Stimulated activated memory B cell treated with anti-CD40 and anti-IgM and Interleukin-4, amounts not matched to agents 10 μg/mL and 1 μg/mL and 100 μg/mL, for 72 hours (primary cell): Measurements from ENCODE around the gene CEACAM3.

ENCODE experiments used
- ATAC-seq: fragments of 150-1000 bp; cut with Tn5 transposase; 2 replicates; pipeline ENCODE4 v1.10.0; 2021
- H3K27ac Mint-ChIP-seq: one replicate; pipeline ENCODE4 v1.8.0; 2022; ENCODE audit warnings: mild to moderate bottlenecking, mixed read lengths
- H3K27me3 Mint-ChIP-seq: one replicate; pipeline ENCODE4 v1.8.0; 2022; ENCODE audit warnings: mixed read lengths
- H3K36me3 Mint-ChIP-seq: one replicate; pipeline ENCODE4 v1.8.0; 2022; ENCODE audit warnings: mixed read lengths
- H3K4me1 Mint-ChIP-seq: one replicate; pipeline ENCODE4 v1.8.0; 2022; ENCODE audit warnings: mixed read lengths
- H3K4me3 Mint-ChIP-seq: one replicate; pipeline ENCODE4 v1.8.0; 2022; ENCODE audit warnings: mild to moderate bottlenecking, moderate library complexity, mixed read lengths
- H3K9me3 Mint-ChIP-seq: one replicate; pipeline ENCODE4 v1.8.0; 2022; ENCODE audit warnings: mixed read lengths

Gene CEACAM3

GRCh38 chr19:41808663-41809566 is 12.5 kb downstream of the CEACAM3 start:
- Mint-ChIP-seq H3K4me1 (peaks cover 37% of the 10 kb centered on the region), H3K27me3 (no peaks in the 10 kb centered on the region), H3K36me3 (no peaks in the 10 kb centered on the region), H3K4me3 (no peak overlapping the region), H3K27ac (no peak overlapping the region), H3K9me3 (no peaks in the 10 kb centered on the region)
- ATAC-seq: no peak

DNA sequence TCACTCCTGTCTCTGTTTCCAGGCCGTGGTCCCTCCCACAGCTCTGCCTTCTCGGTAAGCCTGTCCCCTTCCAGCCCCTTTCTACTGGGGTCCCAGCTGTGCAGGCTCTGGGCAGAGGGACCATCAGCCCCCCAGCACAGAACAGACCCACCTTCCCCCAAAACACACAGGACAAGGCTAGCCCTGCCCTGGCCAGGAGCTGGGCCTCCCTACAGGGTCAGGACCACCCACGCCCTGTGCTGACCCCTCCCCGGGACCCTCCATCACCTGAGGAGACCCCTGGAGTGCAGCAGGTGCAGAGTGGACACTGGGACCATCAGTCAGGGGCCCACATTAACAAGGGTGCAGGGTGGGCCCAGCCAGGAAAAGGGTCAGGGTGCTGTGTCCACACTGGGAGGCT is 13.9 kb downstream of the CEACAM3 start:
- no peaks in the 10 kb centered on the region for H3K9me3 Mint-ChIP-seq
- peak overlapping the region; percentile 58 for H3K27ac Mint-ChIP-seq
- H3K4me3 Mint-ChIP-seq: no peak overlapping the region
- no peak for ATAC-seq
- H3K4me1 Mint-ChIP-seq: peaks cover 28% of the 10 kb centered on the region
- no peaks in the 10 kb centered on the region for H3K27me3 Mint-ChIP-seq
- H3K36me3 Mint-ChIP-seq: no peaks in the 10 kb centered on the region

DNA sequence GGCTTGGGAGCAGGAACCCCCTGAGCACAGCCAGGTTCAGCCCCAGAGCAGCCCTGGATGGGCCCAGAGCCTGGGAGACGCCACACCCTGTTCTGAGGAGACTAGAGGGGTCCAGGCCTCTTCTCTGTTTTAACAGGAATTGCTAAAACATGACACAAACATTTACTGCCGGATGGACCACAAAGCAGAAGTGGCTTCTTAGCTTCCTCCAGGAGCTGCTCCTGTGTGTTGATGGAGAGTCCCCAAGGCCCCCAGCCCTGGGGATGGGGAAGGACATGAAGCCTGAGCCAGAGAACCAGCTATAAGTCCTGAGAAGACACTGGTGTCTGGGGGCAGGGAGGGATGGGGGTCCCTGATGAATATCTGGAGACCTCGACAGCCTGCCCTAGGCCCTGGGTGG is 14.6 kb downstream of the CEACAM3 start:
- ATAC-seq: peak; percentile 74
- Mint-ChIP-seq H3K4me1 (peaks cover 28% of the 10 kb centered on the region), H3K9me3 (no peaks in the 10 kb centered on the region), H3K27me3 (no peaks in the 10 kb centered on the region), H3K36me3 (no peaks in the 10 kb centered on the region), H3K4me3 (no peak overlapping the region), H3K27ac (peak overlapping the region; percentile 58)

DNA sequence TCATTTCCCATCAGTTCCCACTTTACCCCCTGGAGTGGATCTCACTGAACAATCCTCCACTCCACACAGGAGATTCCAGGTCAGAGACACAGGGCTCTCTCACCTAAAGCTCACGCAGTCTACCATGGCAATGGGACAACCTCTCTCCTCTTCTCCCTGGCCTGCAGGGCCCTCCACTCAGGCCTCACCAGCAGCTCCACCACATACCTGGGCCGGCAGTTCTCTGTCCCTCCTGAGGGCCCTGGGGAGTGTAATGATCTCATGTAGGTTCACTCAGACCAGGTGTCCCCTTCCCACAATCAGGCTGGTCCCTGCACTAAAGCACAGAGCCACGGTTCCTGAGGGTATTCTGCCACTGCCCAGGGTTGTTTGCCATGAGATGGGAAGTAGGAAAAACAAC is 15.6 kb downstream of the CEACAM3 start:
- Mint-ChIP-seq H3K4me1 (peaks cover 28% of the 10 kb centered on the region), H3K27ac (no peak overlapping the region)

GRCh38 chr19:41813911-41814310 is 17.5 kb downstream of the CEACAM3 start:
- Mint-ChIP-seq H3K4me1 (peaks cover 28% of the 10 kb centered on the region), H3K27ac (no peak overlapping the region), H3K4me3 (no peak overlapping the region), H3K27me3 (no peaks in the 10 kb centered on the region), H3K36me3 (no peaks in the 10 kb centered on the region), H3K9me3 (no peaks in the 10 kb centered on the region)
- no peak for ATAC-seq

More for the DNA sequence above, 15.6 kb downstream of the CEACAM3 start:
- Mint-ChIP-seq H3K36me3 (no peaks in the 10 kb centered on the region), H3K27me3 (no peaks in the 10 kb centered on the region), H3K9me3 (no peaks in the 10 kb centered on the region), H3K4me3 (no peak overlapping the region)
- ATAC-seq: no peak

DNA sequence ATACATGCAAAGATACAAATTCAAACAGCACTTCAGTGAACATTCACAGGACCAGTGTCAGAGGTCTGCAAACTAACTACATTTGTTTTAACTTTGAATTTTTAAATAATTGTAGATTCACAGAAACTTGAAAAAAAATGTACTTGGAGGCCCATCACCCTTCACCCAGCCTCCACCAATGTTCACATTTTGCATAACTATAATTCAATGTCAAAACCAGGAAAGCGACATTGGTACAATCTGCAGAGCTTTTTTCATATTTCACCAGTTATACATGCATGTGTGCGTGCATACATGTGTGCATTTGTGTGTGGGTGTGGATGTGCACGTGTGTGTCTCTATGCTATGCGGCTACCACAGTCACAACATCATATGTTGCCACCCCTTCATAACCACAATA is 18.9 kb downstream of the CEACAM3 start:
- no peak for ATAC-seq
- no peak overlapping the region for H3K27ac Mint-ChIP-seq
- H3K27me3 Mint-ChIP-seq: no peaks in the 10 kb centered on the region
- no peaks in the 10 kb centered on the region for H3K9me3 Mint-ChIP-seq
- no peaks in the 10 kb centered on the region for H3K36me3 Mint-ChIP-seq
- peaks cover 20% of the 10 kb centered on the region for H3K4me1 Mint-ChIP-seq
- no peak overlapping the region for H3K4me3 Mint-ChIP-seq

DNA sequence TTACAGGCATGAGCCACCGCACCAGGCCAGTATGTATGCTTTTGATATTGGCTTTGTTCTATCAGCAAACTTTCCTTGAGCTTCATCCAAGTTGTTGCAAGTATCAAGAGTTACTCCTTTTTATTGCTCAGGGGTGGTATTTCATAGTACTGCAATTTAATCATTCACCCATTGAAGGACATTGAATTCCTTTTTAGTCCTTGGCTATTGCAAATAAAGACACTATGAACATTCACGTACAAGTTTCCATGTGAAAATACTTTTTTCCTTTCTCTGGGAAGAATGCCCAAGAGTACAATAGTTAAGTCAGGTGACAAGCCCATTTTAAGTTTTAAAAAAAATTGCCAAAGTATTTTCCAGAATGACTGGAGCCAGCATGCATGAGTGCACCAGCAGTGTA is 20.4 kb downstream of the CEACAM3 start:
- Mint-ChIP-seq H3K4me1 (peaks cover 10% of the 10 kb centered on the region), H3K9me3 (no peaks in the 10 kb centered on the region), H3K27me3 (peaks cover 10% of the 10 kb centered on the region), H3K4me3 (no peak overlapping the region), H3K36me3 (no peaks in the 10 kb centered on the region), H3K27ac (no peak overlapping the region)
- no peak for ATAC-seq

DNA sequence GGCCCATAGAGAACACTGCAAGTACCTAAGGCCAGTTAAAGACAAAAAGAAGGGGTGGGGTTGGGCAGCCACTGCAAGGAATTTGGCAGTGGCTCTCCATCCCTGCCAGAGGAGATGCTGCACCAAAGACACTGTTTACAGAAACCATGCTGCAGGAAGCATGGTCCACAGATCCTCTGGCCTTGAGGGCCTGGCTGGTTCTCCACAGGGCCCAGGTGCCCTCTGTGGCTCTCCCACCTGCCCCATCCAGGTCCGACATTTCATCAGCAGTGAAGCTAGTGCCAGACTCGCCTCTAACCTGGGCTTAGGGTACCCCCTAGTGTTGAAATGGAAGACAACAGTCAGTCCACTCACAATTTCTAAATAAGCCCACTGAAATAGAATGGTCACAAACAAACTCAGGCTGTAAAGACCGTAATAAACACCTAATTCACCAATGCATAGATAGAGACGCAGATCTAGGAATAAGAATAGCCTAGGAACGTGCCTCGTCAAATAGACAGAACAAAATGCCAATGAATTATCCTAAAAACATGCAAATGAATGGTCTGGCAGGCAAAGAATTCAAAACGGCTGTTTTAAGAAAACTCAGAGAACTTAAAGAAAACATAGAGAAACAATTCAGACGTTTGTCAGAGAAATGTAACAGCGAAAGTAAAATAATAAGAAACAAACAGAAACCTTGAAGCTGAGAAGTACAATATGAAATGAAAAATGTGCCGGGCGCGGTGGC is 24.8 kb downstream of the CEACAM3 start:
- no peak overlapping the region for H3K4me3 Mint-ChIP-seq
- no peak overlapping the region for H3K27ac Mint-ChIP-seq
- peaks cover 5% of the 10 kb centered on the region for H3K4me1 Mint-ChIP-seq
- no peaks in the 10 kb centered on the region for H3K36me3 Mint-ChIP-seq
- no peaks in the 10 kb centered on the region for H3K9me3 Mint-ChIP-seq
- H3K27me3 Mint-ChIP-seq: peaks cover 29% of the 10 kb centered on the region
- peak; percentile 81 for ATAC-seq

DNA sequence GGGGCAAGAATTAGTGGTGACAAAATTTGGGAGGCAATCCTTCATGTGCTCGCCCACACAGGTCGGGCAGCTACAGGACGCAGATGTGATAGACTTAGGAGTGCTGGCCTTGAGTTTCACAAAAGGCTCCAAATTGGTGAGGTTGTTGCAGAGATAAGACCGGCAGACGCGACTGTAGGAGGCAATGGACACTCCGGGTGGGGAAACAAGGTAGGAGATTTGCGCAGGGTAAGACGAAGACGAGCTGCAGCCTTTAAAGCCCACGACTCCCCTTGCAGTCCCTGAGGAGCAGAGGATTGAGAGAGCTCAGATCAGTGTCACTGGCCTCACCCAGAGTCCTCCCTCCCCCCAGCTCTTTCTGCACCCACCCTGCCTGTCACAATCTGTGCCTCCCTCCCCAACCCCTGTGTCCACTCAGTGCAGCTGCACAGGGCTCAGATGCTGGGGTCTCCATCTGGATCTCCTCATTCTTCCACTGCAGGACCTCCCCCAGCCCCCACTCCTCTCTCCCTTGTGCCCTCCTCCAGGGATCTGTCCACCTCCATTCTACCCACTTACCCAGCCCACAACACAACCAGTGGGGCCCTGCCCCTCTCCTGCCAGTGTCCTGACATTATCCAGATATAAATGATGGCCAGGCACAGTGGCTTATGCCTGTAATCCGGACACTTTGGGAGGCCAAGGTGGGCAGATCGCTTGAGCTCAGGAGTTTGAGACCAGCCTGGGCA is 41.8 kb downstream of the CEACAM3 start:
- Mint-ChIP-seq H3K9me3 (no peaks in the 10 kb centered on the region), H3K4me1 (no peaks in the 10 kb centered on the region), H3K27ac (no peak overlapping the region), H3K27me3 (peaks cover 44% of the 10 kb centered on the region), H3K36me3 (no peaks in the 10 kb centered on the region), H3K4me3 (no peak overlapping the region)
- no peak for ATAC-seq

- Mint-ChIP-seq H3K4me3 (no peak overlapping the region), H3K27me3 (peaks cover 54% of the 10 kb centered on the region), H3K27ac (no peak overlapping the region), H3K9me3 (peaks cover 7% of the 10 kb centered on the region), H3K4me1 (no peaks in the 10 kb centered on the region), H3K36me3 (peaks cover 6% of the 10 kb centered on the region)
- ATAC-seq: no peak
Measured at GRCh38 chr19:41839211-41839610, 42.8 kb downstream of the CEACAM3 start.

- Mint-ChIP-seq H3K27ac (no peak overlapping the region), H3K36me3 (peaks cover 6% of the 10 kb centered on the region), H3K9me3 (peaks cover 9% of the 10 kb centered on the region), H3K4me3 (no peak overlapping the region), H3K4me1 (no peaks in the 10 kb centered on the region), H3K27me3 (peaks cover 36% of the 10 kb centered on the region)
- no peak for ATAC-seq
Measured at GRCh38 chr19:41843371-41843770, 47.0 kb downstream of the CEACAM3 start.

DNA sequence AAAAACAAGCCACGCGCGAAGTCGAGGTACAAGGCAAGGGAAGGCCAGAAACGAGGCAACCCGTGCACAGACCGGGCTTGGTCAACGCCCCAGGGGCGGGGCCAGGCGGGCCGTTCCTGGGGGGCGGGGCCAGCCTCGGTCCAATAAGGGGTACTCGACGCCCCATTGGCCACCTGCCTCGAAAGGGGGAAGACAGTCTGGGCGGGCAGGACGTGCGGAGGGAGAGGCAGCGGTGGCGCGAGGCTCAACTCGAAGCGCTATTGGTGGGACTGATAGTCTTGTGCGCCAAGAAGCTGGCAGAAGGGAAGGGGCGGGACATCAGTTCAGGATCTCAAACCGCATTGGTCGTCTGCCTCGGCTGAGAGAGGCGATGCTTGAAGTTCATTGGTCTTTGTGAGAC is 48.2 kb downstream of the CEACAM3 start, which contains the start of gene LYPD4:
LYPD4 (minus strand) TSS at position 83 of the 400 bp plus-strand sequence. CDS start 5,398 bp downstream, outside the sequence.
- Mint-ChIP-seq H3K27ac (no peak within 1 kb of the TSS), H3K36me3 (peaks cover 6% of the 10 kb centered on the region), H3K4me3 (no peak within 1 kb of the TSS), H3K27me3 (peaks cover 24% of the 10 kb centered on the region), H3K9me3 (peaks cover 9% of the 10 kb centered on the region), H3K4me1 (no peaks in the 10 kb centered on the region)
- ATAC-seq: no peak

- H3K27me3 Mint-ChIP-seq: peaks cover 22% of the 10 kb centered on the region
Measured at GRCh38 chr19:41845001-41845050, 48.4 kb downstream of the CEACAM3 start, which contains the start of gene DMRTC2. DMRTC2 (plus strand) TSS chr19:41845042; CDS start chr19:41847429, 2,387 bp downstream.

DNA sequence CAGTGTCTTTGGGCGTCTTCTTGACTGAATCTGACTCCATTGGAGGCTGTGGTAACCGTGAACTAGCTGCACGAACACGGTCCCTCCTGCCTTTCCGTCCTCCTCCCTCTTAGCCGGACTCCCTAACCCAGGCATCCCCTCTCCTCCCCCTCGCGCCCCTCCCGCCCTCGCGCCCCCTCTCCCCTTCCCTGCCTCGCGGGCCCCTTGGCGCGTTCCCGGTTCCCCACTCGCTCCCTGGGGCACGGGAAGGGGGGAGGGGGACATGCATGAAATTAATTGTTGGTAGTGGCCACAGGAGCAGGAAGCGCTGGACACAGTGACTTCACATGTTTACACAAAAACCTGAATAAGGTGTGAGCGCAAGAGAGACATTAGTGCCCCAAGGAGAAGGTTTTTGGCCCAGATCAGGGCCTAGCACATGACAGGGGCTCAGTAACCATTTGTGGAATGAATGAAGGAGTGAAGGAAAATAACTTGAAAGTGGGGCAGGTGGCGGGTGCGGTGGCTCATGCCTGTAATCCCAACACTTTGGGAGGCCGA is 48.7 kb downstream of the CEACAM3 start:
- Mint-ChIP-seq H3K27me3 (peaks cover 19% of the 10 kb centered on the region), H3K9me3 (peaks cover 9% of the 10 kb centered on the region), H3K36me3 (peaks cover 6% of the 10 kb centered on the region), H3K4me3 (no peak overlapping the region), H3K4me1 (no peaks in the 10 kb centered on the region), H3K27ac (no peak overlapping the region)
- peak; percentile 27 for ATAC-seq

More at GRCh38 chr19:41845001-41845050, 48.4 kb downstream of the CEACAM3 start, which contains the start of gene DMRTC2:
- Mint-ChIP-seq H3K27ac (no peak within 1 kb of the TSS), H3K4me3 (no peak within 1 kb of the TSS), H3K4me1 (no peaks in the 10 kb centered on the region), H3K9me3 (peaks cover 9% of the 10 kb centered on the region), H3K36me3 (peaks cover 6% of the 10 kb centered on the region)
- ATAC-seq: no peak

DNA sequence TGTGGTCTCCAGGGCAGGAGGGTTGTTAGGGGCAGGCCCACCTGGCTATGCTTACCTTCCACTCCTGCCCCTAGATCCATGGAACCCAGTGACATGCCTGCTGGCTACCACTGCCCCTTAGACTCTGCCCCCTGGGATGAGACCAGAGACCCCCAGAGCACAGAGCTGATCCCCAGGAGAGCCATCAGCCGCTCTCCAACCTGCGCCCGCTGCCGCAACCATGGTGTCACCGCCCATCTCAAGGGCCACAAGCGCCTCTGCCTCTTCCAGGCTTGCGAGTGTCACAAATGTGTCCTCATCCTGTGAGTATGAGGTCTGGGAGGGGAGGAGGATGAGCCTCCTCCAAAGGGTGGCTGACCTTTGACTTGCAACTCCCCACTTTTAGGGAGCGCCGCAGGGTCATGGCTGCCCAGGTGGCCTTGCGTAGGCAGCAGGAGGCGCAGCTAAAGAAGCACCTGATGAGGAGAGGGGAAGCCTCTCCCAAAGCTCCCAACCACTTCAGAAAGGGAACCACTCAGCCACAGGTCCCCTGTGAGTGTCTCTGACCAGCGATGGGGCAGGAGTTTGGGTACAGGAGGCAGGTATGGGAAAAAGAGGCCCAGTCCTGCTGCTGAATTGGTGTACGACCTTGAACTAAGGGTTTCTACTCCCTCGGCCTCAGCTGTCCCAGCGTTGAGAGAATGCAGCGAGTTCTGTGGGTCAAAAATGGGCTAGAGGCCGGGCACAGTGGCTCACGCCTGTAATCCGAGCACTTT is 51.1 kb downstream of the CEACAM3 start:
- Mint-ChIP-seq H3K27ac (no peak overlapping the region), H3K4me3 (no peak overlapping the region), H3K9me3 (peaks cover 9% of the 10 kb centered on the region), H3K4me1 (no peaks in the 10 kb centered on the region), H3K36me3 (peaks cover 6% of the 10 kb centered on the region), H3K27me3 (peaks cover 14% of the 10 kb centered on the region)
- ATAC-seq: no peak
